SK-N-SH (cell line): ENCODE data around the gene ITGB3BP. TPM values are rescaled to one million over a fixed set of nuclear protein-coding genes. Genes with fewer than 3 reads are reported as not detected.

Experiments
- CTCF ChIA-PET: fragments of 300-600, 350-600 bp; formaldehyde crosslinking; extraction: SDS; loops from one replicate; lab custom pipeline; 2021; lab: Yijun Ruan, JAX
- POLR2A ChIA-PET: fragments of 350-600 bp; sonication (Branson Sonifier 250); formaldehyde crosslinking; extraction: SDS; loops from one replicate; lab custom pipeline; 2020; ENCODE audit warnings: antibody characterized with exemption, inconsistent platforms; lab: Yijun Ruan, JAX
- DNase-seq: peaks from one replicate; pipeline ENCODE4 v3.0.0; 2012
- H2AFZ ChIP-seq: fragments of 200-600 bp; sonication (generic); 2 replicates; pipeline ENCODE4 v1.8.1; 2016; ENCODE audit warnings: antibody characterized with exemption, mild to moderate bottlenecking, low read depth
- H3F3A ChIP-seq: fragments of 200-600 bp; sonication (generic); replicated peaks from 2 replicates; pipeline ENCODE3; 2016; ENCODE audit warnings: antibody characterized with exemption, mild to moderate bottlenecking; ENCODE audit not compliant: insufficient read depth
- H3K27ac ChIP-seq, 2 experiments: fragments of 200-500 bp in 1 of 2; fragments of 200-600 bp in 1 of 2; sonication (Bioruptor generic) in 1 of 2; sonication (generic), shearing (Covaris generic) in 1 of 2; 2 replicates each; pipeline versions ENCODE4 v1.5.1 to v1.6.1; 2014 to 2016; ENCODE audit warnings: low read depth in 2 of 2, inconsistent platforms in 1 of 2, low read length in 1 of 2, mild to moderate bottlenecking in 1 of 2, mixed read lengths in 1 of 2
- H3K27me3 ChIP-seq: fragments of 200-600 bp; sonication (generic), shearing (Covaris generic); 2 replicates; pipeline ENCODE4 v1.6.1; 2016; ENCODE audit warnings: mixed run types; ENCODE audit not compliant: insufficient read depth
- H3K36me3 ChIP-seq, 2 experiments: fragments of 200-500 bp in 1 of 2; fragments of 200-600 bp in 1 of 2; sonication (Bioruptor generic) in 1 of 2; sonication (generic) in 1 of 2; replicated peaks in 1 of 2; 2 replicates each; pipeline versions ENCODE3 to v1.5.1; 2014 to 2016; ENCODE audit warnings: low read length in 1 of 2, mild to moderate bottlenecking in 1 of 2; ENCODE audit not compliant: insufficient read depth in 2 of 2, control insufficient read depth in 1 of 2
- H3K4me1 ChIP-seq, 2 experiments: fragments of 200-500 bp in 1 of 2; fragments of 200-600 bp in 1 of 2; sonication (Bioruptor generic) in 1 of 2; sonication (generic), shearing (Covaris generic) in 1 of 2; 2 replicates each; pipeline versions ENCODE4 v1.5.1 to v1.6.1; 2014 to 2016; ENCODE audit warnings: low read depth in 1 of 2, low read length in 1 of 2, mixed run types in 1 of 2; ENCODE audit not compliant: insufficient read depth in 2 of 2, control insufficient read depth in 1 of 2
- H3K4me2 ChIP-seq: fragments of 200-600 bp; sonication (generic), shearing (Covaris generic); 2 replicates; pipeline ENCODE4 v1.6.1; 2017; ENCODE audit warnings: mixed run types
- H3K4me3 ChIP-seq, 2 experiments: fragments of 200-500 bp in 1 of 2; fragments of 200-600 bp in 1 of 2; sonication (Bioruptor generic) in 1 of 2; sonication (generic), shearing (Covaris generic) in 1 of 2; 2 replicates each; pipeline versions ENCODE4 v1.5.1 to v1.8.1; 2014 to 2016; ENCODE audit warnings: low read depth in 2 of 2, inconsistent platforms in 1 of 2, low read length in 1 of 2, mild to moderate bottlenecking in 1 of 2, mixed read lengths in 1 of 2, moderate library complexity in 1 of 2
- H3K79me2 ChIP-seq: fragments of 200-600 bp; sonication (generic); 2 replicates; pipeline ENCODE4 v1.8.1; 2017; ENCODE audit warnings: mild to moderate bottlenecking; ENCODE audit not compliant: insufficient read depth
- H3K9ac ChIP-seq: fragments of 200-600 bp; sonication (generic); 2 replicates; pipeline ENCODE4 v1.6.1; 2017; ENCODE audit warnings: mixed run types
- H3K9me2 ChIP-seq: fragments of 200-600 bp; sonication (generic); 2 replicates; pipeline ENCODE4 v1.6.1; 2017; ENCODE audit warnings: mixed run types
- H3K9me3 ChIP-seq: fragments of 200-600 bp; sonication (generic); 2 replicates; pipeline ENCODE4 v1.6.1; 2017; ENCODE audit warnings: mixed run types, mild to moderate bottlenecking, moderate library complexity
- H4K20me1 ChIP-seq: fragments of 200-600 bp; sonication (generic); 2 replicates; pipeline ENCODE4 v1.6.1; 2017; ENCODE audit warnings: mild to moderate bottlenecking, mixed run types; ENCODE audit not compliant: insufficient read depth
- EP300 ChIP-seq, 2 experiments: IDR thresholded peaks; 2 replicates each; pipeline versions ENCODE4 v1.4.0 to v1.6.1; 2012; ENCODE audit warnings: borderline replicate concordance in 1 of 2, low read depth in 1 of 2, low read length in 1 of 2
- FOXJ3 ChIP-seq: sonication (generic); formaldehyde crosslinking; IDR thresholded peaks from 2 replicates; pipeline ENCODE4 v1.5.1; 2020; ENCODE audit warnings: mild to moderate bottlenecking, missing genetic modification reagents
- GATA2 ChIP-seq: sonication (generic); formaldehyde crosslinking; IDR thresholded peaks from 2 replicates; pipeline ENCODE4 v1.5.0; 2020; ENCODE audit warnings: mild to moderate bottlenecking, missing genetic modification reagents
- JUND ChIP-seq: IDR thresholded peaks from 2 replicates; pipeline ENCODE4 v1.4.0; 2012
- MXI1 ChIP-seq: IDR thresholded peaks from 2 replicates; pipeline ENCODE4 v1.6.1; 2012; ENCODE audit warnings: mild to moderate bottlenecking, low read depth, low read length, improper control_type of control experiment
- NFIC ChIP-seq: IDR thresholded peaks from 2 replicates; pipeline ENCODE4 v1.4.0; 2012; ENCODE audit warnings: borderline replicate concordance
- PBX3 ChIP-seq: IDR thresholded peaks from 2 replicates; pipeline ENCODE4; 2012
- RAD21 ChIP-seq: IDR thresholded peaks from 2 replicates; pipeline ENCODE4 v1.6.1; 2012; ENCODE audit warnings: mild to moderate bottlenecking, low read length
- RCOR1 ChIP-seq: fragments of 150-350 bp; IDR thresholded peaks from 2 replicates; pipeline ENCODE4 v1.6.1; 2017; ENCODE audit warnings: antibody characterized with exemption, low read length
- SIN3A ChIP-seq: IDR thresholded peaks from 2 replicates; pipeline ENCODE4 v1.6.1; 2012; ENCODE audit warnings: low read depth, mild to moderate bottlenecking, low read length, moderate library complexity, borderline replicate concordance
- SMC3 ChIP-seq: IDR thresholded peaks from 2 replicates; pipeline ENCODE4 v1.6.1; 2012; ENCODE audit warnings: low read depth, low read length, improper control_type of control experiment
- TAF1 ChIP-seq: IDR thresholded peaks from 2 replicates; pipeline ENCODE4 v1.6.1; 2012; ENCODE audit warnings: low read depth, mild to moderate bottlenecking, low read length, moderate library complexity, borderline replicate concordance
- TCF12 ChIP-seq: IDR thresholded peaks from 2 replicates; pipeline ENCODE4 v1.4.0; 2012
- ZBTB33 ChIP-seq: IDR thresholded peaks from 2 replicates; pipeline ENCODE4 v1.4.0; 2012; ENCODE audit warnings: low read depth, borderline replicate concordance
- WGBS: methylation state at CpG from one replicate; pipeline ENCODE4 v1.1.6; 2017; ENCODE audit warnings: low lambda C conversion rate; 5-methylcytosine and 5-hydroxymethylcytosine counted together
- polyA plus RNA-seq, 3 experiments: library from polyadenylated mRNA; depleted of rRNA; stranded (reverse); fragments of >200 nt; gene quantifications; 2 replicates each; pipeline ENCODE4 v1.2.3, GENCODE V29; 2012
- TF ChIP-seq, protein P1 (sequence below): fragments of 150-350 bp; IDR thresholded peaks from 2 replicates; pipeline ENCODE4 v1.6.1; 2017; ENCODE audit warnings: antibody characterized with exemption, low read length, low read depth, borderline replicate concordance
- TF ChIP-seq, protein P2 (sequence below): IDR thresholded peaks from 2 replicates; pipeline ENCODE4 v1.6.1; 2012; ENCODE audit warnings: mild to moderate bottlenecking, low read depth, low read length, moderate library complexity
- TF ChIP-seq, protein P3 (sequence below): IDR thresholded peaks from 2 replicates; pipeline ENCODE4 v1.4.0; 2012; ENCODE audit warnings: low read depth

ITGB3BP gene
- polyA plus RNA-seq, 1 of the 3 experiments (the other 2 are of a cell fraction), result 9.9 TPM

DNA sequence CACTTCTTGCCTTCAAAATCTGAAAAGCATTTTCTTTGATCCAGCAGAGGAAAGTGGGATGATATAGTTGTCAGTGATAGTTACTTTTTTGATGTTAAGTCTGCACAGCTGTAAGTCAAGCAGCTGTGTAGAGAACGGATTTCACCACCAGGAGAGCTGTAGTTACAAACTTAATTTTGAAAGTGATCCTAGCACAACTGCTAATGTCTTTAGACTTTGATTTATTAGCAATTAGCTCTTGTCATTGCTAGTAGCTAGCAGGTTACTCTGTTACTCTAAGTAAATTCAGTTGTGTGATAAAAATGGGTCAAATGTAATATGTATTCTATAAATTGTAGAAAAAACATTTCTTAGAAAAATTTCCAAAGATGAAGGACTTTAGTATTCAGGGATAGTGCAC is 109.6 kb downstream of the ITGB3BP start:
- Histone ChIP-seq H3K9me2 (no peaks in the 10 kb centered on the region), H3F3A (no peaks in the 10 kb centered on the region), H3K4me1 (peaks cover 0 to 2% of the 10 kb centered on the region in 2 experiments; a peak in 2 of 4 replicates), H3K9me3 (no peaks in the 10 kb centered on the region), H4K20me1 (no peaks in the 10 kb centered on the region), H3K4me3 (no peak overlapping the region), H3K36me3 (peaks cover 0 to 7% of the 10 kb centered on the region in 2 experiments), H3K27ac (no peak overlapping the region), H3K4me2 (no peak overlapping the region), H3K9ac (no peak overlapping the region), H3K79me2 (no peaks in the 10 kb centered on the region), H2AFZ (no peak overlapping the region), H3K27me3 (no peaks in the 10 kb centered on the region)
- 84% methylated on average over 1 of the region's 1 CpG for WGBS
- DNase-seq, result no peak
- ChIA-PET CTCF (interaction anchor here (0.6 to 1.8 kb wide), 3 partner anchors 23 to 309 kb away, joined by 3 to 5 read pairs (median 3); no protein-coding TSS in a partner anchor), POLR2A (no interaction called here)
- TF ChIP-seq TCF12 (no peak), NFIC (no peak), TAF1 (no peak), MXI1 (no peak), RAD21 (no peak), SMC3 (no peak), EP300 (IDR thresholded peaks at IDR 0.05; ENCODE audit: borderline replicate concordance in 1 of 2, low read depth in 1 of 2, low read length in 1 of 2) (no peak), RCOR1 (no peak)
- TF ChIP-seq, protein P1, sequence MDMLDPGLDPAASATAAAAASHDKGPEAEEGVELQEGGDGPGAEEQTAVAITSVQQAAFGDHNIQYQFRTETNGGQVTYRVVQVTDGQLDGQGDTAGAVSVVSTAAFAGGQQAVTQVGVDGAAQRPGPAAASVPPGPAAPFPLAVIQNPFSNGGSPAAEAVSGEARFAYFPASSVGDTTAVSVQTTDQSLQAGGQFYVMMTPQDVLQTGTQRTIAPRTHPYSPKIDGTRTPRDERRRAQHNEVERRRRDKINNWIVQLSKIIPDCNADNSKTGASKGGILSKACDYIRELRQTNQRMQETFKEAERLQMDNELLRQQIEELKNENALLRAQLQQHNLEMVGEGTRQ, result no peak
- TF ChIP-seq, protein P2, sequence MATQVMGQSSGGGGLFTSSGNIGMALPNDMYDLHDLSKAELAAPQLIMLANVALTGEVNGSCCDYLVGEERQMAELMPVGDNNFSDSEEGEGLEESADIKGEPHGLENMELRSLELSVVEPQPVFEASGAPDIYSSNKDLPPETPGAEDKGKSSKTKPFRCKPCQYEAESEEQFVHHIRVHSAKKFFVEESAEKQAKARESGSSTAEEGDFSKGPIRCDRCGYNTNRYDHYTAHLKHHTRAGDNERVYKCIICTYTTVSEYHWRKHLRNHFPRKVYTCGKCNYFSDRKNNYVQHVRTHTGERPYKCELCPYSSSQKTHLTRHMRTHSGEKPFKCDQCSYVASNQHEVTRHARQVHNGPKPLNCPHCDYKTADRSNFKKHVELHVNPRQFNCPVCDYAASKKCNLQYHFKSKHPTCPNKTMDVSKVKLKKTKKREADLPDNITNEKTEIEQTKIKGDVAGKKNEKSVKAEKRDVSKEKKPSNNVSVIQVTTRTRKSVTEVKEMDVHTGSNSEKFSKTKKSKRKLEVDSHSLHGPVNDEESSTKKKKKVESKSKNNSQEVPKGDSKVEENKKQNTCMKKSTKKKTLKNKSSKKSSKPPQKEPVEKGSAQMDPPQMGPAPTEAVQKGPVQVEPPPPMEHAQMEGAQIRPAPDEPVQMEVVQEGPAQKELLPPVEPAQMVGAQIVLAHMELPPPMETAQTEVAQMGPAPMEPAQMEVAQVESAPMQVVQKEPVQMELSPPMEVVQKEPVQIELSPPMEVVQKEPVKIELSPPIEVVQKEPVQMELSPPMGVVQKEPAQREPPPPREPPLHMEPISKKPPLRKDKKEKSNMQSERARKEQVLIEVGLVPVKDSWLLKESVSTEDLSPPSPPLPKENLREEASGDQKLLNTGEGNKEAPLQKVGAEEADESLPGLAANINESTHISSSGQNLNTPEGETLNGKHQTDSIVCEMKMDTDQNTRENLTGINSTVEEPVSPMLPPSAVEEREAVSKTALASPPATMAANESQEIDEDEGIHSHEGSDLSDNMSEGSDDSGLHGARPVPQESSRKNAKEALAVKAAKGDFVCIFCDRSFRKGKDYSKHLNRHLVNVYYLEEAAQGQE, result no peak

DNA sequence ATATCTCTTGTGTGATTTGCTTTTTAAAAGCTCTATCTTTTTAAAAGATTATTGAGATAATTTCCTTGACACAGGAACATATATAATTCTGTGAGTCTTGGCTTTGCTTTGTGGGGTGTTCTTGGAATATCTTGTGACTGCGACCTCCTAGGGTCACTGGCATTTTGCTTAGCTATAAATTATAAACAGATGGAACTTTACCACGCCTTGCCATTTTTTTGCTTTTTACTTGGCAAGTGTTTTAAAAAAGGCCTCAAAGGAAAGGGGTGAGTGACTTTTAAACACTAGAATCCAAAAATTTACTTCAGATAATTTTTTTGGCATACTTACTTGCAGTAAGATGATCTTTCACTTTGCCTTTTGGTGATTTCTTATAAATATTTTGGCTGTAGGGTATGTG is 112.0 kb downstream of the ITGB3BP start:
- Histone ChIP-seq H4K20me1 (no peaks in the 10 kb centered on the region), H3K79me2 (no peaks in the 10 kb centered on the region), H3K27ac (no peak overlapping the region), H3K9me3 (no peaks in the 10 kb centered on the region), H3K9me2 (no peaks in the 10 kb centered on the region), H3K4me3 (no peak overlapping the region), H3K4me2 (no peak overlapping the region), H3F3A (no peaks in the 10 kb centered on the region), H2AFZ (no peak overlapping the region), H3K36me3 (peaks cover 0 to 7% of the 10 kb centered on the region in 2 experiments), H3K27me3 (no peaks in the 10 kb centered on the region), H3K4me1 (peaks cover 0 to 2% of the 10 kb centered on the region in 2 experiments; a peak in 2 of 4 replicates), H3K9ac (no peak overlapping the region)
- POLR2A ChIA-PET, result no interaction called here
- WGBS, result 82% methylated on average over 2 of the region's 2 CpGs
- CTCF ChIA-PET, result interaction anchor here (1.0 to 1.4 kb wide), 3 partner anchors 9 to 31 kb away, joined by 3 to 4 read pairs (median 4); no protein-coding TSS in a partner anchor
- DNase-seq, result no peak
- no peak for TF ChIP-seq ZBTB33
- TF ChIP-seq JUND, result no peak
- TF ChIP-seq, protein P1, result no peak
- TF ChIP-seq, protein P3, sequence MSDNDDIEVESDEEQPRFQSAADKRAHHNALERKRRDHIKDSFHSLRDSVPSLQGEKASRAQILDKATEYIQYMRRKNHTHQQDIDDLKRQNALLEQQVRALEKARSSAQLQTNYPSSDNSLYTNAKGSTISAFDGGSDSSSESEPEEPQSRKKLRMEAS, result no peak
- no peak for TF ChIP-seq NFIC
- TF ChIP-seq SIN3A, result no peak
- no peak for TF ChIP-seq PBX3
- TF ChIP-seq GATA2 (CRISPR knock-in tag), result no peak
- no peak for TF ChIP-seq FOXJ3
